NCI-H128 (cell line): Measurements from ENCODE around the gene GLTP.

Experiments
- DNase-seq: peaks from one replicate; lab custom pipeline; 2025; ENCODE audit not compliant: unreplicated experiment; lab: John Stamatoyannopoulos, UW

GLTP gene

GRCh38 chr12:109802828-109803227, 77.5 kb downstream of the GLTP start:
- DNase-seq, result no peak
